Thyroid gland (tissue), 4 donors: Measurements from ENCODE around the gene SIM1. TPM values are rescaled to one million over a fixed set of nuclear protein-coding genes. Genes with fewer than 3 reads are reported as not detected.

Experiments used
- DNase-seq, 2 donors: peaks; one replicate each; pipeline ENCODE4 v3.0.0-alpha.2; 2019
- H3K27ac ChIP-seq, 3 donors: fragments of 200-600 bp; sonication (generic); 1 replicate in 2 of 3; 2 replicates in 1 of 3; pipeline ENCODE4 v1.5.1; 2016 to 2019; ENCODE audit warnings: mild to moderate bottlenecking in 1 of 3, moderate library complexity in 1 of 3
- H3K27me3 ChIP-seq: fragments of 200-600 bp; sonication (generic); one replicate; pipeline ENCODE4 v1.5.1; 2019
- H3K36me3 ChIP-seq, 2 donors: fragments of 200-600 bp; sonication (generic); one replicate each; pipeline ENCODE4 v1.5.1; 2016 to 2019
- H3K4me1 ChIP-seq, 2 donors: fragments of 200-600 bp; sonication (generic); one replicate each; pipeline ENCODE4 v1.5.1; 2017 to 2019
- H3K4me3 ChIP-seq, 3 donors: fragments of 200-600 bp; sonication (generic); replicated peaks in 1 of 3; 1 replicate in 2 of 3; 2 replicates in 1 of 3; pipeline ENCODE4 v1.5.1; 2016; ENCODE audit warnings: mild to moderate bottlenecking in 1 of 3
- H3K9me3 ChIP-seq: fragments of 200-600 bp; sonication (generic); one replicate; pipeline ENCODE4 v1.5.1; 2017
- POLR2A ChIP-seq, 2 donors: fragments of 450-650 bp; IDR thresholded peaks; one replicate each; pipeline ENCODE4 v1.6.1; 2017; ENCODE audit warnings: antibody characterized with exemption in 2 of 2, mild to moderate bottlenecking in 2 of 2, moderate library complexity in 1 of 2
- WGBS, 2 donors: methylation state at CpG; one replicate each; pipeline ENCODE4 v1.1.5; 2017; 5-methylcytosine and 5-hydroxymethylcytosine counted together
- intact Hi-C: fragments of 100-400 bp; cut with DNase I; formaldehyde crosslinking; loops from one replicate; pipeline ENCODE4 v1.15.1; 2023
- total RNA-seq, 4 donors: library from RNA; depleted of rRNA; stranded (reverse); fragments of >200 nt; gene quantifications; one replicate each; pipeline ENCODE4 v1.2.3, GENCODE V29; 2016
- TF ChIP-seq, protein P1 (sequence below), 6 experiments: fragments of 200-600 bp in 3 of 6; fragments of 450-650 bp in 3 of 6; sonication (generic) in 3 of 6; IDR thresholded peaks; one replicate each; pipeline ENCODE4 v1.5.1; 2016 to 2019; ENCODE audit warnings: antibody characterized with exemption in 6 of 6, mild to moderate bottlenecking in 2 of 6, inconsistent platforms in 1 of 6, moderate library complexity in 1 of 6

The SIM1 gene
- total RNA-seq, 4 donors from 2014 or later = not detected

DNA sequence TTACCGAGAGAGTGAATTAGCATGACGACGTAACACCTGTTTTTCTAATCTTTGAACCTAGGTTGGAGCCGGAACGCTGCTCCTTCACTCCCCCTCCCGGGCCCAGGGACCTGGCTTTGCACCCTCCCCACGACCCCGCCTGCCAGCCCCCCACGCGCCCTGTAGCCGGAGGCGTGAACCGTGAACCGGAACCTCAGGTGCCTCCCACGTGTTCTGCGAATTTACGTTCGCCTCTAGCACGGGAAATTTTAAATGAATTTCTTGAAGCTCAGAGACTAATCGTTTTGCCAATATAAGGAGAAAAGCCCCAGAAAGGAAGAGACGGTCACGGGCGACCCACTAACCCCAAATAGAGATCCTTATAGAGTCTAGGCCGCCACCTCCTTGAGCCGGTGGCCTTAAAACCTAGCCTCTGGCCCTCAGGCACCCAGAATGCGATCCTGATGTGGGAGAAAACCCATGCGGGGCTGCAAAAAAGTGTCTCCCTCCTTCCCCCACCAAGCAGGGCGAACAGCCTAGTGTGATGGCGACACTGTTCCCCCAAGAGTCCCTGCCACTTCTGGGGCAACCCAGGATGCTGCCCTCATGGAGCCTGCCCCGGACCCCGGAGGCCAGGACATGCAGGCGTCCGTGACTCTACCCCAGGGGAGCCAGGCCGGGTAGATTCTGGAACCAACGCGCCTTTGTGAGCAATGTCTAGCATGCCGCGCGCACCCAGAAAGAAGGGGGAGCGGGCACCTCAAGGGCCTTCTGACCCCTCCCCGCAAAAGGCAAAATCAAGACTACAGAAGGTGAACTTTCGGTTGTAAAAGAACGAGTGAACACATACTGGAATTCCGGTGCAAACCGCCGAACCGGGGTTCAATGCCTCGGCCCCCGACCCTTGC is 2.7 kb upstream of the SIM1 start:
- TF ChIP-seq POLR2A (IDR thresholded peaks at IDR 0.05) = no peak
- TF ChIP-seq, protein P1, sequence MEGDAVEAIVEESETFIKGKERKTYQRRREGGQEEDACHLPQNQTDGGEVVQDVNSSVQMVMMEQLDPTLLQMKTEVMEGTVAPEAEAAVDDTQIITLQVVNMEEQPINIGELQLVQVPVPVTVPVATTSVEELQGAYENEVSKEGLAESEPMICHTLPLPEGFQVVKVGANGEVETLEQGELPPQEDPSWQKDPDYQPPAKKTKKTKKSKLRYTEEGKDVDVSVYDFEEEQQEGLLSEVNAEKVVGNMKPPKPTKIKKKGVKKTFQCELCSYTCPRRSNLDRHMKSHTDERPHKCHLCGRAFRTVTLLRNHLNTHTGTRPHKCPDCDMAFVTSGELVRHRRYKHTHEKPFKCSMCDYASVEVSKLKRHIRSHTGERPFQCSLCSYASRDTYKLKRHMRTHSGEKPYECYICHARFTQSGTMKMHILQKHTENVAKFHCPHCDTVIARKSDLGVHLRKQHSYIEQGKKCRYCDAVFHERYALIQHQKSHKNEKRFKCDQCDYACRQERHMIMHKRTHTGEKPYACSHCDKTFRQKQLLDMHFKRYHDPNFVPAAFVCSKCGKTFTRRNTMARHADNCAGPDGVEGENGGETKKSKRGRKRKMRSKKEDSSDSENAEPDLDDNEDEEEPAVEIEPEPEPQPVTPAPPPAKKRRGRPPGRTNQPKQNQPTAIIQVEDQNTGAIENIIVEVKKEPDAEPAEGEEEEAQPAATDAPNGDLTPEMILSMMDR (IDR thresholded peaks at IDR 0.05) = no peak
- intact Hi-C loops = no loop called here
- no peak overlapping the region for H3K27ac ChIP-seq
- no peaks in the 10 kb centered on the region for H3K9me3 ChIP-seq
- peaks cover 3 to 24% of the 10 kb centered on the region in 2 donors for H3K4me1 ChIP-seq
- 7 to 14% methylated on average over 44 to 45 of the region's 49 CpGs for WGBS, 2 donors
- H3K36me3 ChIP-seq = no peaks in the 10 kb centered on the region
- DNase-seq = no peak
- H3K27me3 ChIP-seq = peaks cover 69% of the 10 kb centered on the region
- H3K4me3 ChIP-seq = no peak overlapping the region

GRCh38 chr6:100466410-100467128 is 1.8 kb upstream of the SIM1 start:
- Histone ChIP-seq H3K27me3 (peaks cover 77% of the 10 kb centered on the region), H3K9me3 (no peaks in the 10 kb centered on the region), H3K4me3 (no peak overlapping the region), H3K4me1 (peaks cover 3 to 24% of the 10 kb centered on the region in 2 donors), H3K27ac (no peak overlapping the region), H3K36me3 (no peaks in the 10 kb centered on the region)
- TF ChIP-seq POLR2A (IDR thresholded peaks at IDR 0.05) = no peak
- TF ChIP-seq, protein P1 (IDR thresholded peaks at IDR 0.05) = no peak
- DNase-seq = no peak
- intact Hi-C loops = no loop called here
- 7 to 8% methylated on average over 20 to 21 of the region's 21 CpGs for WGBS, 2 donors

DNA sequence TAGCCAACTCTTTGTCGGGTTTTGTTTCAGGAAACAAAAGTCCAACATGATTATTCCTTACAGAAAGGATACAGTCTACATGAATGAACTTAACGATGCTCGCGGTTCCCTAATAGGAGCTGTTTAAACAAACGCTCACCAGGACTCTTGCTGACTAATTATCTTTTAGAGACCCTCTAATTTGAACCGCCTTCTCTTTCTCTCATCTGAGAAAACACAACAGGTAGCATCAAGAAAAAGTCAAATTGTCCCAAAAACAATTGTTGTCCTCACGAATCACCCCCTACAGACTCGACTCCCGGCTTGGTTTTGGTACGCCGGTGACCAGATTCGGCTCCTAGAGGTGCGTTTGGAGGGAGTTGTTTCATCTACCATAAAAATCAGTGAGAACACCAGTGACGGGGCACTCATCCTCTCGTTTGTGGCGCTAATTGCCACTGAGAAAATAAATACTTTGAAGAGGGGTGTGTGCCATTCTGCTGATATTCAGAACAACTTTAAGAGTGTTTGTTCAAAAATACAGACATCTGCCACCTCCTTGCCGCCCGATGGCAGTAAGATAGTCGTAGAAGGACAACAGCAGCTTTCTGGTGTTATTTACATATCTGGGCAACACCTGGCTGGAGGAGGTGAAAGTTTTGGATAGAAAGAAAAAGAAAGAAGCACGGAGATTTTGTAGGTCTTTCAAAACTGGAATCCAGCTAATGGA is 1.1 kb upstream of the SIM1 start:
- peaks cover 3 to 24% of the 10 kb centered on the region in 2 donors for H3K4me1 ChIP-seq
- no peaks in the 10 kb centered on the region for H3K36me3 ChIP-seq
- no peaks in the 10 kb centered on the region for H3K9me3 ChIP-seq
- no peak overlapping the region for H3K4me3 ChIP-seq
- peaks cover 85% of the 10 kb centered on the region for H3K27me3 ChIP-seq
- TF ChIP-seq POLR2A (IDR thresholded peaks at IDR 0.05) = no peak
- TF ChIP-seq, protein P1 (IDR thresholded peaks at IDR 0.05) = no peak
- intact Hi-C loops = no loop called here
- 10 to 13% methylated on average over 20 of the region's 20 CpGs for WGBS, 2 donors
- H3K27ac ChIP-seq = no peak overlapping the region
- no peak for DNase-seq

DNA sequence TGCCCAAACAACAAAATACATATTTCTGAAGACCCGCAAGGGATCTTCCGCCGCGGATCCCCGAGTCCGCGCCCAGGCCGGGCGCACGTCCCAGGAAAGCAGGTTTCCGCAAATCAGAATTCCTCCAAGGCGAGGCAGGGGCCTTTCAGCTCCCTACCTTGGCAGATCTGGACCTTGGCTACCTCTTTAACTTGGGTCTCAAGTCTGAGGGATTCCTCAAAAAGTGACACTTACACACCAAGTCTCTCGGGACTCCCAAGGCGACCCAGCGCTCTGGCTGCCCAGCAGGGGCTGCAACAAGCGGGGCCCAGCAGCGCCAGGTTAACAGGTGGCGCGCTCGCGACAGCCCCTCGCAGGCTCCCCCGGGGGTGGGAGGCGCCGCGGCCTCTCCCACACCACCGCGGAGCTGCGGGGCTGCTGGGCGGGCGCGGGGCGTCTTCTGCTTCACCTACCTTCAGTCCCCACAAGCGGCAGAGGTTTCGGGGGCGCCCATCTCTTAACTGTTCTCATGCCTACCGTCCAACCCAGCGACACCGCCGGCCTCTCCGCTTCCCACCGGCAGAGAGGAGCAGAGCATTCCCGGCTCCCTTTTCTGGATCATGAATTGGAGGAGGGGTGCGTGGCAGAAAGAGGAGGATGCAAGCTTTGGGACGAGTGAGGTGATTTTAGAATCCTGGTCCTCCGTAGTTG is 414 bp downstream of the SIM1 start:
- intact Hi-C loops = no loop called here
- TF ChIP-seq, protein P1 (IDR thresholded peaks at IDR 0.05) = no peak
- TF ChIP-seq POLR2A (IDR thresholded peaks at IDR 0.05) = no peak
- Histone ChIP-seq H3K36me3 (no peaks in the 10 kb centered on the region), H3K27ac (no peak overlapping the region), H3K9me3 (no peaks in the 10 kb centered on the region), H3K27me3 (peaks cover 93% of the 10 kb centered on the region), H3K4me1 (peaks cover 3 to 24% of the 10 kb centered on the region in 2 donors), H3K4me3 (no peak overlapping the region)
- no peak for DNase-seq
- 5 to 15% methylated on average over 13 to 44 of the region's 46 CpGs for WGBS, 2 donors
